ENCODE data around the gene PPIP5K2.

The PPIP5K2 gene

GRCh38 chr5:103209065-103209464 is 89.0 kb downstream of the PPIP5K2 start:
- DNase-seq (ENCODE audit: low read depth), result no peak
- no peak for TF ChIP-seq CTCF (conservative IDR thresholded peaks at IDR 0.05; ENCODE audit: control insufficient read depth, insufficient read depth, low read depth, low read length)
- H3K4me3 ChIP-seq (ENCODE audit: control insufficient read depth, low read depth, low read length), result no peak overlapping the region

- no peak for DNase-seq (ENCODE audit: low read depth)
- no peak overlapping the region for H3K4me3 ChIP-seq (ENCODE audit: control insufficient read depth, low read depth, low read length)
- no peak for TF ChIP-seq CTCF (conservative IDR thresholded peaks at IDR 0.05; ENCODE audit: control insufficient read depth, insufficient read depth, low read depth, low read length)
Observed at GRCh38 chr5:103210952-103211351, 90.9 kb downstream of the PPIP5K2 start.

GRCh38 chr5:103211576-103212561 is 91.8 kb downstream of the PPIP5K2 start:
- DNase-seq (ENCODE audit: low read depth), result no peak
- TF ChIP-seq CTCF (conservative IDR thresholded peaks at IDR 0.05; ENCODE audit: control insufficient read depth, insufficient read depth, low read depth, low read length), result no peak
- no peak overlapping the region for H3K4me3 ChIP-seq (ENCODE audit: control insufficient read depth, low read depth, low read length)

- no peak for TF ChIP-seq CTCF (conservative IDR thresholded peaks at IDR 0.05; ENCODE audit: control insufficient read depth, insufficient read depth, low read depth, low read length)
- DNase-seq (ENCODE audit: low read depth), result no peak
- no peak overlapping the region for H3K4me3 ChIP-seq (ENCODE audit: control insufficient read depth, low read depth, low read length)
Observed at GRCh38 chr5:103216137-103216536, 96.0 kb downstream of the PPIP5K2 start.

GRCh38 chr5:103216697-103217096 is 96.6 kb downstream of the PPIP5K2 start:
- TF ChIP-seq CTCF (conservative IDR thresholded peaks at IDR 0.05; ENCODE audit: control insufficient read depth, insufficient read depth, low read depth, low read length), result no peak
- no peak for DNase-seq (ENCODE audit: low read depth)
- H3K4me3 ChIP-seq (ENCODE audit: control insufficient read depth, low read depth, low read length), result no peak overlapping the region

GRCh38 chr5:103217101-103217500 is 97.0 kb downstream of the PPIP5K2 start:
- no peak for DNase-seq (ENCODE audit: low read depth)
- no peak overlapping the region for H3K4me3 ChIP-seq (ENCODE audit: control insufficient read depth, low read depth, low read length)

More at GRCh38 chr5:103217101-103217500, 97.0 kb downstream of the PPIP5K2 start:
- no peak for TF ChIP-seq CTCF (conservative IDR thresholded peaks at IDR 0.05; ENCODE audit: control insufficient read depth, insufficient read depth, low read depth, low read length)
